ENCODE results near the gene IQSEC3. TPM values are rescaled to one million over a fixed set of nuclear protein-coding genes. Genes with fewer than 3 reads are reported as not detected.

The IQSEC3 gene
- polyA plus RNA-seq, 1 donor from 2014 or later: 2.4 TPM

GRCh38 chr12:151579-151978, 85.0 kb downstream of the IQSEC3 start:
- Histone ChIP-seq H4K20me1 (ENCODE audit: insufficient read depth) (no peaks in the 10 kb centered on the region), H2AFZ (ENCODE audit: low read depth, low read length) (no peak overlapping the region), H3K79me2 (replicated peaks; ENCODE audit: insufficient read depth, low read length) (no peaks in the 10 kb centered on the region), H3K9ac (ENCODE audit: low read length) (no peak overlapping the region), H3K4me2 (ENCODE audit: low read length) (no peak overlapping the region), H3K27ac (ENCODE audit: low read length) (no peak overlapping the region), H3K9me2 (ENCODE audit: insufficient read depth, low read length) (no peaks in the 10 kb centered on the region), H3K27me3 (ENCODE audit: insufficient read depth, low read depth, low read length) (no peaks in the 10 kb centered on the region), H3K9me3 (ENCODE audit: low read length) (no peaks in the 10 kb centered on the region), H3F3A (ENCODE audit: insufficient read depth, low read length, poor library complexity, severe bottlenecking) (no peaks in the 10 kb centered on the region), H3K36me3 (ENCODE audit: insufficient read depth, low read length) (no peaks in the 10 kb centered on the region), H3K4me3 (ENCODE audit: low read length) (no peak overlapping the region)
- TF ChIP-seq SMC3 (conservative IDR thresholded peaks at IDR 0.05; ENCODE audit: poor library complexity) (no peak), REST (IDR thresholded peaks at IDR 0.05; ENCODE audit: borderline replicate concordance) (no peak), MXI1 (conservative IDR thresholded peaks at IDR 0.05; ENCODE audit: poor library complexity, severe bottlenecking) (no peak), TAF1 (IDR thresholded peaks at IDR 0.05; ENCODE audit: low read depth) (no peak)
- TF ChIP-seq, protein P1, sequence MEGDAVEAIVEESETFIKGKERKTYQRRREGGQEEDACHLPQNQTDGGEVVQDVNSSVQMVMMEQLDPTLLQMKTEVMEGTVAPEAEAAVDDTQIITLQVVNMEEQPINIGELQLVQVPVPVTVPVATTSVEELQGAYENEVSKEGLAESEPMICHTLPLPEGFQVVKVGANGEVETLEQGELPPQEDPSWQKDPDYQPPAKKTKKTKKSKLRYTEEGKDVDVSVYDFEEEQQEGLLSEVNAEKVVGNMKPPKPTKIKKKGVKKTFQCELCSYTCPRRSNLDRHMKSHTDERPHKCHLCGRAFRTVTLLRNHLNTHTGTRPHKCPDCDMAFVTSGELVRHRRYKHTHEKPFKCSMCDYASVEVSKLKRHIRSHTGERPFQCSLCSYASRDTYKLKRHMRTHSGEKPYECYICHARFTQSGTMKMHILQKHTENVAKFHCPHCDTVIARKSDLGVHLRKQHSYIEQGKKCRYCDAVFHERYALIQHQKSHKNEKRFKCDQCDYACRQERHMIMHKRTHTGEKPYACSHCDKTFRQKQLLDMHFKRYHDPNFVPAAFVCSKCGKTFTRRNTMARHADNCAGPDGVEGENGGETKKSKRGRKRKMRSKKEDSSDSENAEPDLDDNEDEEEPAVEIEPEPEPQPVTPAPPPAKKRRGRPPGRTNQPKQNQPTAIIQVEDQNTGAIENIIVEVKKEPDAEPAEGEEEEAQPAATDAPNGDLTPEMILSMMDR (IDR thresholded peaks at IDR 0.05; ENCODE audit: poor library complexity, severe bottlenecking): no peak

- Histone ChIP-seq H3K9me2 (ENCODE audit: insufficient read depth, low read length) (no peaks in the 10 kb centered on the region), H4K20me1 (ENCODE audit: insufficient read depth) (no peaks in the 10 kb centered on the region), H3K36me3 (ENCODE audit: insufficient read depth, low read length) (no peaks in the 10 kb centered on the region), H3K4me2 (ENCODE audit: low read length) (no peak overlapping the region), H3K79me2 (replicated peaks; ENCODE audit: insufficient read depth, low read length) (no peaks in the 10 kb centered on the region), H2AFZ (ENCODE audit: low read depth, low read length) (no peak overlapping the region), H3F3A (ENCODE audit: insufficient read depth, low read length, poor library complexity, severe bottlenecking) (no peaks in the 10 kb centered on the region), H3K9ac (ENCODE audit: low read length) (no peak overlapping the region), H3K27ac (ENCODE audit: low read length) (no peak overlapping the region), H3K27me3 (ENCODE audit: insufficient read depth, low read depth, low read length) (no peaks in the 10 kb centered on the region), H3K4me3 (ENCODE audit: low read length) (no peak overlapping the region), H3K9me3 (ENCODE audit: low read length) (no peaks in the 10 kb centered on the region)
- TF ChIP-seq, protein P1 (IDR thresholded peaks at IDR 0.05; ENCODE audit: poor library complexity, severe bottlenecking): no peak
- TF ChIP-seq REST (IDR thresholded peaks at IDR 0.05; ENCODE audit: borderline replicate concordance) (no peak), POLR2AphosphoS5 (IDR thresholded peaks at IDR 0.05) (no peak), TAF1 (IDR thresholded peaks at IDR 0.05; ENCODE audit: low read depth) (no peak), EZH2 (IDR thresholded peaks at IDR 0.05; ENCODE audit: borderline replicate concordance, insufficient read depth, low read length, poor library complexity, severe bottlenecking) (no peak), RAD21 (conservative IDR thresholded peaks at IDR 0.05) (no peak), SMC3 (conservative IDR thresholded peaks at IDR 0.05; ENCODE audit: poor library complexity) (no peak), MXI1 (conservative IDR thresholded peaks at IDR 0.05; ENCODE audit: poor library complexity, severe bottlenecking) (no peak), EP300 (conservative IDR thresholded peaks at IDR 0.05; ENCODE audit: poor library complexity, severe bottlenecking) (no peak)
These were observed 85.9 kb downstream of the IQSEC3 start for GRCh38 chr12:152440-152839.

All from neural cell (in vitro differentiated cells).